ENCODE data around the gene LPAR6. TPM values are rescaled to one million over a fixed set of nuclear protein-coding genes. Genes with fewer than 3 reads are reported as not detected.

The LPAR6 gene
- total and polyA plus RNA-seq, 2 of the 13 experiments (the other 11 are each of a cell fraction or from before 2014, with no cell fraction given), result 24.4 to 149 TPM

DNA sequence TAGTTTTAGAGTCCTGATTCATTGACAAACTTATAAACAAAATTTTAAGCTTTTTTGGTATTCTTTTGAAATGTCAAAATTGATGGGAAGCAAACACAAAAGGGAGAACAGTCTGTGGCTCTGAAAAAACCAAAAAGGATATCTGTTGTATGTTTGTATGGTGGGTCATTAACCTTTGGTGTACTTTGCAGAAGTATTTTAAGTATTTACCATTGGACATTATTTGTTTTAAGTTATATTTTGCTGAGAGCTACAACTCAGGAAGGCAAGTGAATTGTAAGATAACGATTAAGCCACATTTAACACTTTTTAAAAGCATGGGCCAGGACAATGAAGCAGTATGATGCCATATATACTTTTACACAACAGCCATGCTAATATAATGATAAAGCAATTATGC lies 15.2 kb downstream of the LPAR6 start (continued):
- TF ChIP-seq, protein P1, sequence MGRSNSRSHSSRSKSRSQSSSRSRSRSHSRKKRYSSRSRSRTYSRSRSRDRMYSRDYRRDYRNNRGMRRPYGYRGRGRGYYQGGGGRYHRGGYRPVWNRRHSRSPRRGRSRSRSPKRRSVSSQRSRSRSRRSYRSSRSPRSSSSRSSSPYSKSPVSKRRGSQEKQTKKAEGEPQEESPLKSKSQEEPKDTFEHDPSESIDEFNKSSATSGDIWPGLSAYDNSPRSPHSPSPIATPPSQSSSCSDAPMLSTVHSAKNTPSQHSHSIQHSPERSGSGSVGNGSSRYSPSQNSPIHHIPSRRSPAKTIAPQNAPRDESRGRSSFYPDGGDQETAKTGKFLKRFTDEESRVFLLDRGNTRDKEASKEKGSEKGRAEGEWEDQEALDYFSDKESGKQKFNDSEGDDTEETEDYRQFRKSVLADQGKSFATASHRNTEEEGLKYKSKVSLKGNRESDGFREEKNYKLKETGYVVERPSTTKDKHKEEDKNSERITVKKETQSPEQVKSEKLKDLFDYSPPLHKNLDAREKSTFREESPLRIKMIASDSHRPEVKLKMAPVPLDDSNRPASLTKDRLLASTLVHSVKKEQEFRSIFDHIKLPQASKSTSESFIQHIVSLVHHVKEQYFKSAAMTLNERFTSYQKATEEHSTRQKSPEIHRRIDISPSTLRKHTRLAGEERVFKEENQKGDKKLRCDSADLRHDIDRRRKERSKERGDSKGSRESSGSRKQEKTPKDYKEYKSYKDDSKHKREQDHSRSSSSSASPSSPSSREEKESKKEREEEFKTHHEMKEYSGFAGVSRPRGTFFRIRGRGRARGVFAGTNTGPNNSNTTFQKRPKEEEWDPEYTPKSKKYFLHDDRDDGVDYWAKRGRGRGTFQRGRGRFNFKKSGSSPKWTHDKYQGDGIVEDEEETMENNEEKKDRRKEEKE (IDR thresholded peaks at IDR 0.05), result no peak
- TF ChIP-seq TEAD3 (CRISPR knock-in tag; optimal IDR thresholded peaks at IDR 0.05; ENCODE audit: borderline replicate concordance) (peak; percentile 7), TBP (CRISPR knock-in tag; IDR thresholded peaks at IDR 0.05) (no peak), NCOA2 (CRISPR knock-in tag; IDR thresholded peaks at IDR 0.05) (peak; percentile 68), RARA (CRISPR knock-in tag; IDR thresholded peaks at IDR 0.05) (peak; percentile 51; the same call in 1 of the 2 replicates), ZNF768 (CRISPR knock-in tag; IDR thresholded peaks at IDR 0.05) (no peak), RAD51 (IDR thresholded peaks at IDR 0.05; ENCODE audit: borderline replicate concordance) (no peak), HMGA1 (CRISPR knock-in tag; conservative IDR thresholded peaks at IDR 0.05) (no peak), SSRP1 (CRISPR knock-in tag; IDR thresholded peaks at IDR 0.05) (no peak), IKZF1 (IDR thresholded peaks at IDR 0.05) (no peak)
- TF ChIP-seq, protein P2, sequence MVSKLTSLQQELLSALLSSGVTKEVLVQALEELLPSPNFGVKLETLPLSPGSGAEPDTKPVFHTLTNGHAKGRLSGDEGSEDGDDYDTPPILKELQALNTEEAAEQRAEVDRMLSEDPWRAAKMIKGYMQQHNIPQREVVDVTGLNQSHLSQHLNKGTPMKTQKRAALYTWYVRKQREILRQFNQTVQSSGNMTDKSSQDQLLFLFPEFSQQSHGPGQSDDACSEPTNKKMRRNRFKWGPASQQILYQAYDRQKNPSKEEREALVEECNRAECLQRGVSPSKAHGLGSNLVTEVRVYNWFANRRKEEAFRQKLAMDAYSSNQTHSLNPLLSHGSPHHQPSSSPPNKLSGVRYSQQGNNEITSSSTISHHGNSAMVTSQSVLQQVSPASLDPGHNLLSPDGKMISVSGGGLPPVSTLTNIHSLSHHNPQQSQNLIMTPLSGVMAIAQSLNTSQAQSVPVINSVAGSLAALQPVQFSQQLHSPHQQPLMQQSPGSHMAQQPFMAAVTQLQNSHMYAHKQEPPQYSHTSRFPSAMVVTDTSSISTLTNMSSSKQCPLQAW (CRISPR knock-in tag; IDR thresholded peaks at IDR 0.05), result no peak
- TF ChIP-seq, protein P3, sequence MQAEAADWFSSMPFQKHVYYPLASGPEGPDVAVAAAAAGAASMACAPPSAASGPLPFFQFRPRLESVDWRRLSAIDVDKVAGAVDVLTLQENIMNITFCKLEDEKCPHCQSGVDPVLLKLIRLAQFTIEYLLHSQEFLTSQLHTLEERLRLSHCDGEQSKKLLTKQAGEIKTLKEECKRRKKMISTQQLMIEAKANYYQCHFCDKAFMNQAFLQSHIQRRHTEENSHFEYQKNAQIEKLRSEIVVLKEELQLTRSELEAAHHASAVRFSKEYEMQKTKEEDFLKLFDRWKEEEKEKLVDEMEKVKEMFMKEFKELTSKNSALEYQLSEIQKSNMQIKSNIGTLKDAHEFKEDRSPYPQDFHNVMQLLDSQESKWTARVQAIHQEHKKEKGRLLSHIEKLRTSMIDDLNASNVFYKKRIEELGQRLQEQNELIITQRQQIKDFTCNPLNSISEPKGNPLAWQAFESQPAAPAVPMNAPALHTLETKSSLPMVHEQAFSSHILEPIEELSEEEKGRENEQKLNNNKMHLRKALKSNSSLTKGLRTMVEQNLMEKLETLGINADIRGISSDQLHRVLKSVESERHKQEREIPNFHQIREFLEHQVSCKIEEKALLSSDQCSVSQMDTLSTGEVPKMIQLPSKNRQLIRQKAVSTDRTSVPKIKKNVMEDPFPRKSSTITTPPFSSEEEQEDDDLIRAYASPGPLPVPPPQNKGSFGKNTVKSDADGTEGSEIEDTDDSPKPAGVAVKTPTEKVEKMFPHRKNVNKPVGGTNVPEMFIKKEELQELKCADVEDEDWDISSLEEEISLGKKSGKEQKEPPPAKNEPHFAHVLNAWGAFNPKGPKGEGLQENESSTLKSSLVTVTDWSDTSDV (CRISPR knock-in tag; IDR thresholded peaks at IDR 0.05), result no peak
- TF ChIP-seq, protein P4, sequence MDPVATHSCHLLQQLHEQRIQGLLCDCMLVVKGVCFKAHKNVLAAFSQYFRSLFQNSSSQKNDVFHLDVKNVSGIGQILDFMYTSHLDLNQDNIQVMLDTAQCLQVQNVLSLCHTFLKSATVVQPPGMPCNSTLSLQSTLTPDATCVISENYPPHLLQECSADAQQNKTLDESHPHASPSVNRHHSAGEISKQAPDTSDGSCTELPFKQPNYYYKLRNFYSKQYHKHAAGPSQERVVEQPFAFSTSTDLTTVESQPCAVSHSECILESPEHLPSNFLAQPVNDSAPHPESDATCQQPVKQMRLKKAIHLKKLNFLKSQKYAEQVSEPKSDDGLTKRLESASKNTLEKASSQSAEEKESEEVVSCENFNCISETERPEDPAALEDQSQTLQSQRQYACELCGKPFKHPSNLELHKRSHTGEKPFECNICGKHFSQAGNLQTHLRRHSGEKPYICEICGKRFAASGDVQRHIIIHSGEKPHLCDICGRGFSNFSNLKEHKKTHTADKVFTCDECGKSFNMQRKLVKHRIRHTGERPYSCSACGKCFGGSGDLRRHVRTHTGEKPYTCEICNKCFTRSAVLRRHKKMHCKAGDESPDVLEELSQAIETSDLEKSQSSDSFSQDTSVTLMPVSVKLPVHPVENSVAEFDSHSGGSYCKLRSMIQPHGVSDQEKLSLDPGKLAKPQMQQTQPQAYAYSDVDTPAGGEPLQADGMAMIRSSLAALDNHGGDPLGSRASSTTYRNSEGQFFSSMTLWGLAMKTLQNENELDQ (CRISPR knock-in tag; IDR thresholded peaks at IDR 0.05; ENCODE audit: borderline replicate concordance), result no peak
- TF ChIP-seq, protein P5, sequence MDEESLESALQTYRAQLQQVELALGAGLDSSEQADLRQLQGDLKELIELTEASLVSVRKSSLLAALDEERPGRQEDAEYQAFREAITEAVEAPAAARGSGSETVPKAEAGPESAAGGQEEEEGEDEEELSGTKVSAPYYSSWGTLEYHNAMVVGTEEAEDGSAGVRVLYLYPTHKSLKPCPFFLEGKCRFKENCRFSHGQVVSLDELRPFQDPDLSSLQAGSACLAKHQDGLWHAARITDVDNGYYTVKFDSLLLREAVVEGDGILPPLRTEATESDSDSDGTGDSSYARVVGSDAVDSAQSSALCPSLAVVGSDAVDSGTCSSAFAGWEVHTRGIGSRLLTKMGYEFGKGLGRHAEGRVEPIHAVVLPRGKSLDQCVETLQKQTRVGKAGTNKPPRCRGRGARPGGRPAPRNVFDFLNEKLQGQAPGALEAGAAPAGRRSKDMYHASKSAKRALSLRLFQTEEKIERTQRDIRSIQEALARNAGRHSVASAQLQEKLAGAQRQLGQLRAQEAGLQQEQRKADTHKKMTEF (CRISPR knock-in tag; IDR thresholded peaks at IDR 0.05), result no peak
- TF ChIP-seq, protein P6, sequence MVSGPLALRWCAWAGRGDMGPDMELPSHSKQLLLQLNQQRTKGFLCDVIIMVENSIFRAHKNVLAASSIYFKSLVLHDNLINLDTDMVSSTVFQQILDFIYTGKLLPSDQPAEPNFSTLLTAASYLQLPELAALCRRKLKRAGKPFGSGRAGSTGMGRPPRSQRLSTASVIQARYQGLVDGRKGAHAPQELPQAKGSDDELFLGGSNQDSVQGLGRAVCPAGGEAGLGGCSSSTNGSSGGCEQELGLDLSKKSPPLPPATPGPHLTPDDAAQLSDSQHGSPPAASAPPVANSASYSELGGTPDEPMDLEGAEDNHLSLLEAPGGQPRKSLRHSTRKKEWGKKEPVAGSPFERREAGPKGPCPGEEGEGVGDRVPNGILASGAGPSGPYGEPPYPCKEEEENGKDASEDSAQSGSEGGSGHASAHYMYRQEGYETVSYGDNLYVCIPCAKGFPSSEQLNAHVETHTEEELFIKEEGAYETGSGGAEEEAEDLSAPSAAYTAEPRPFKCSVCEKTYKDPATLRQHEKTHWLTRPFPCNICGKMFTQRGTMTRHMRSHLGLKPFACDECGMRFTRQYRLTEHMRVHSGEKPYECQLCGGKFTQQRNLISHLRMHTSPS (CRISPR knock-in tag; IDR thresholded peaks at IDR 0.05; ENCODE audit: low read depth), result no peak
- TF ChIP-seq, protein P7, sequence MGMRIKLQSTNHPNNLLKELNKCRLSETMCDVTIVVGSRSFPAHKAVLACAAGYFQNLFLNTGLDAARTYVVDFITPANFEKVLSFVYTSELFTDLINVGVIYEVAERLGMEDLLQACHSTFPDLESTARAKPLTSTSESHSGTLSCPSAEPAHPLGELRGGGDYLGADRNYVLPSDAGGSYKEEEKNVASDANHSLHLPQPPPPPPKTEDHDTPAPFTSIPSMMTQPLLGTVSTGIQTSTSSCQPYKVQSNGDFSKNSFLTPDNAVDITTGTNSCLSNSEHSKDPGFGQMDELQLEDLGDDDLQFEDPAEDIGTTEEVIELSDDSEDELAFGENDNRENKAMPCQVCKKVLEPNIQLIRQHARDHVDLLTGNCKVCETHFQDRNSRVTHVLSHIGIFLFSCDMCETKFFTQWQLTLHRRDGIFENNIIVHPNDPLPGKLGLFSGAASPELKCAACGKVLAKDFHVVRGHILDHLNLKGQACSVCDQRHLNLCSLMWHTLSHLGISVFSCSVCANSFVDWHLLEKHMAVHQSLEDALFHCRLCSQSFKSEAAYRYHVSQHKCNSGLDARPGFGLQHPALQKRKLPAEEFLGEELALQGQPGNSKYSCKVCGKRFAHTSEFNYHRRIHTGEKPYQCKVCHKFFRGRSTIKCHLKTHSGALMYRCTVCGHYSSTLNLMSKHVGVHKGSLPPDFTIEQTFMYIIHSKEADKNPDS (CRISPR knock-in tag; IDR thresholded peaks at IDR 0.05), result no peak

Data from HepG2 (cell line).